Measurements from ENCODE around the gene PRODH2.
"Not testable (repeated sequence)": the region's sequence is repeated elsewhere in the genome, so short reads cannot be mapped to it uniquely, and the experiment has no call there.

- not testable (repeated sequence) for TF ChIP-seq CTCF (IDR thresholded peaks at IDR 0.05 in 4 of 5, conservative IDR thresholded peaks at IDR 0.05 in 1 of 5); POLR2A (IDR thresholded peaks at IDR 0.05)
Measured at GRCh38 chr19:35836096-35836495, 23.5 kb upstream of the PRODH2 start.
